ENCODE measurements around the gene ZNF532.

Gene ZNF532

GRCh38 chr18:58983260-58984155, 118.8 kb downstream of the ZNF532 start:
- DNase-seq = no peak

- DNase-seq = no peak
Measured at GRCh38 chr18:58988600-58988999, 123.9 kb downstream of the ZNF532 start.

DNA sequence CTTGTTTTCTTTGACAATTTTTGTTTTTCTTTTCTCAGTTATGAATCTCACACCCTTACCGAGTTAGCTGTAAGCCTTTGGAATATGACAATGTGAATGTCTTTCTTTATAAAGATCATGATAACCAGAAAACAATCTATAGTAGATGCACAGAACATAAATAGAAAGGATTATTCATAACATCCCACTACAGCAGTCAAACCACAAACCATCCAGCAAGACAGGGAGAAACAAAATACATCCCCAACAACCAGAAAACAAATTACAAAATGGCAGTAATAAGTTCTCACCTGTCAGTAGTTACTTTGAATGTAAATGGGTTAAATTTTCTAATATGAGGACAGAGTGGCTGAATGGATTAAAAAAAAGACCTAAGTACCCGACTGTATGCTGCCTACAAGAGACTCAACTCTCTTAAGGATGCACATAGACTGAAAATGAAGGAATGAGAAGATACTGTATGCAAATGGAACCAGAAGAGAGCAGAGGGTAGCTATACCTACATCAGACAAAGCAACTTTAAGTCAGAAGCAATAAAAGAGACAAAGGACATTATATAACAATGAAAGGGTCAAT, 124.6 kb downstream of the ZNF532 start:
- DNase-seq = no peak

GRCh38 chr18:58990720-58991119, 126.0 kb downstream of the ZNF532 start:
- DNase-seq = peak in 2 of 3 experiments; percentile 47 to 76

DNA sequence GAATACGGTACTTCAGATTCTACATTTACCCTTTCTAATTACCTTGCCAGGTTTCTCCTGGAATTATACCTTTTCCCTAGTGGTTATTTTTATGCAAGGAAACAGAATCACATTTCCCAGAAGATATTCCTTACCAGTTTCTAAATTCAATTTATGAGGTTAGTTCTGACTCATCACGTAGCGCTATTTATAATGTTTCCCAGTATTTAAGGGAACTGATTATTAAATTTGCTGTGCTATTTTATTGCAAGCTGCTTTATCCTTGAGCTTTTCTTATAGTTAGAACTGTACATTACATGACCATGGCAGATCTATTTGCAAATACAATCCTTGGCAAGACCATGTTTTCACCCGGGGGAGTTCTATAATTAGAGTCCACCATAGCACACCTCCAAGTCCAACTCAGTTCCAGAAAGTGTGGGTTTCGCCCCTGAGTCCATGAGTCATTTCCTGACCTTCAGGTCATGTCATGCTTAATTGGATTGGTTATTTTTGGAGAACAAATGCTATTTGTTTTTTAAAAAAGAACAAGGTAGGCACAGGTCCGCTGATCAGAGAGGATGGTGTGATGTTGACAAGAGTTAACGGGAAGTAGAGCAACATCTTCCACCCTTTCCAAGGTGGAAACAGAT, 126.6 kb downstream of the ZNF532 start:
- no peak for DNase-seq

- no peak for DNase-seq
Measured at GRCh38 chr18:58992301-58993231, 127.9 kb downstream of the ZNF532 start.

DNA sequence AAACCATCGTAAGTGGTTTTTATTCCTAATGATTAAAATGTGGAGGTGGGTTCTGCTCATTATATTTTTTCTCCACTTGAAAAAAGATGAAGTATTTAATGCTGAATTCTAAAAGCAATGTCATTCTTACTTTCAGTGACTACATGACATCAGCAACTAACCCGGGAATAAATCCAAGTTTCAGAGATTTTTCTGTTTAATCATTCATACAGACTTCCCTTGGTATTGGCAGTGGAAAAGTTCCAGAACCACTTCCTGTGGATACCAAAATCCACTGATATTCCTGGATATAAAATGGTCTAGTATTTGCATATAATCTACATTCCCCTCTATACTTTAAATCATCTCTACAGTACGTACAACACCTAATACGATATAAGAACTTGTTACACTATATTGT, 128.6 kb downstream of the ZNF532 start:
- DNase-seq = no peak

- DNase-seq = no peak
Measured at GRCh38 chr18:58995663-58996062, 131.0 kb downstream of the ZNF532 start.

DNA sequence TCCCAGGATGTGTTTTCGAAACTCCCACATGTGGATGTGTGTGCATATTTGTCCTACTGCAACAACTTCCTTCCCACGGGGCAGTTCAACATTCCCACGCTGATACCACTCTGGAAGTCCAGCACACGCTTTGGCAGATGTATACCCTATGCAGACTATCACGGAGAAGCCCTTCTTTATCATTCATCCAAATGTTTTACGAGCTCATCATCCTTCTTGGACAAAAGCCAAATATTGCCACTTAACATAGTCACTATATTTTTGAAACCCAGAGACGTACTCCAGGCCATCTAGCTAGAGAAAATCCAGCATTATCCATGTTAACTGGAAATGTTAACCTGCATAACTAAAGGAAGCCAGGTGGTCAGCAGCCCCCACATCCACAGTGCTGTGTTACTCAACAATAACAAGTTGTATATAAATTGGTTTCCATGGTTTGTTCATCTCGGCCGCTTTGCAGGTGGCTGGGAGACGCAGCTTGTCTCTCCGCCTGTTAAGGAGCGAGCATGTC, 131.5 kb downstream of the ZNF532 start:
- DNase-seq = peak; percentile 60 to 86 (median 61)

- no peak for DNase-seq
Measured at GRCh38 chr18:58996696-58997095, 132.0 kb downstream of the ZNF532 start.

DNA sequence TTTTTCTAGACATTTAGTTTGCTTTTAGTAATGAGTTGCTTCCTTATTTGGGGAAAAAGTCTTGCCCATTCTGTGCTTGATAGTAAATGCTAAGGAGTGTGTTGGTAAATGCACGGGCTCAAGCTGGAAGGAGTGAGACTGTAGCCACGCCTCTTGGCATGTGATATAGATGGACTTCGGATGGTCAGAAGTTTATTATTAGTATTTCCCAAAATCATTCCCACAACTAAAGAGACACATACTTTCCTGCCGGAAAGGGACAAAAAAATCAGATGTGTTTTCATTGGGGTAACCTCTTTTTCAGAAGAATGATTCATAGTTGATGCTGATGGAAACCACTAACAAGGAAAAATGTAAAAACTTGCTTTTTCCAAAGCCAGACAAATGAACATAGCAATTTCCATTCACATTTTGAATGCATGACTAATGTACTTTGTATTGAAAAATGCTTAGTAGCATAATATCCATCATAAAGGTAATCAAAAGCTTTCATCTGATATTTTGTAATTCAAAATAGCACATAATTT, 133.2 kb downstream of the ZNF532 start:
- no peak for DNase-seq

- DNase-seq = no peak
Measured at GRCh38 chr18:58998401-58999203, 133.9 kb downstream of the ZNF532 start.

GRCh38 chr18:59001166-59001565, 136.5 kb downstream of the ZNF532 start:
- no peak for DNase-seq

DNA sequence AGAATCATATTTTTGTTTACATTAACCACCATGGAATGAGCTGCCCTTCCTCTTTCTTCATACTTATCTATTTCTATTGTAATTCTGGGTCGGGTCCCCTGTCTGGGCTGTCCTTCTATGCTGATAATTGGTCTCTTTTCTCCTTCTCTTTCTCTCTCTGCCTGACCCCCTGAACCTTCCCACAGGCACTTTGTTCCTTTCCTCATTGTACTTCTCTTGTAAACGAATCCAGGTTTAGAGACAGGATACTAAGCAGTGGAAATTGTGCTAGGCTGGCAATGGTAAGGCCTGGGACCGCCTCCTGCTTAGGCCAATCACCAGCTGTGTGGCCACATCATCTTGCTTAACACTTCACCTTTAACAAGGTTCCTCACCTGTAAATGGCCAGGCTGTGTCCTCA, 137.0 kb downstream of the ZNF532 start:
- no peak for DNase-seq

- DNase-seq = no peak
Measured at GRCh38 chr18:59002974-59003594, 138.4 kb downstream of the ZNF532 start.

DNA sequence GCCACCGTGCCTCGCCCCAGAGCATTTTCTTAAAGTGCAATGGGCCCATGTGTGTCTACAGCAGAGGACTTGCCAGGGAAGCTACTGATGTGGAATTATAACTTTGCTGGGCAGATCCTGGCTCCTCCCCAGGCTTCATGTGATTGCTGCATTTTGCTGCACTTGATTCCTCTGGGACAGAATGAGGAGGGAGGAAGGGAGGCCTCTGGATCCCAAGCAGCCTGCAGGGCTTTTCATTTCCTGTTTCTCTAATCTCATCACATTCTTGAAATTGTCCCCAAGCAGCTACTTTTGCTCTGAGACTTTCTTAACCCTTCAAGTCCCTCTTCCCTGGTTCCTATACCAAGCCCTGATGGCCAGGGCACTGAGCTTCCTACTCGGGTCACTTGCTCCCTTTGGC, 140.6 kb downstream of the ZNF532 start:
- no peak for DNase-seq

DNA sequence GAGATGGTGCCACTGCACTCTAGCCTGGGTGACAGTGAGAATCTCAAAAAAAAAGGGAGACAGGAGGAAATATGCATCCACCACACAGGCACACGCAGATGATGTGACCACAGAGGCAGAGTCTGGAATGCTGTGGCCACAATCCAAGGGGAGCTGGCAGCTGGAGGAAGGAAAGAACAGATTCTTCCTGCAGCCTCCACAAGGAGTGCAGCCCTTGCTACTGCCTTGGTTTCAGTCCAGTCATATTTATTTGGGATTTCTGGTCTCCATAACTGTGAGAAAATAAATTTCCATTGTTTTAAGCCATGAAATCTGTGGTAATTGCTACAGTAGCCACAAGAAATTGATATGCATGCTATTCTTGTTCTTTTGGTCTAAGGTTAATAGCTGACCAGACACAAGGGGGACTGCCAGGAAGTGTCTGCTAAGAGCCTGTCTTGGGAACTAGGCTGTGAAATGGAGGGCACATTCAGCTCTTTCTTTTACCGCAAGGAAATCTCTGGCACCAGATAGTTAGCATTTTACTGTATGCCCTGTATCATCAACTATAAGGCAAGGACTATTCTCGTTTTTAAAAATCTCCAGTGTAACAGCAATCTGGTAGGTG, 141.9 kb downstream of the ZNF532 start:
- DNase-seq = no peak

DNA sequence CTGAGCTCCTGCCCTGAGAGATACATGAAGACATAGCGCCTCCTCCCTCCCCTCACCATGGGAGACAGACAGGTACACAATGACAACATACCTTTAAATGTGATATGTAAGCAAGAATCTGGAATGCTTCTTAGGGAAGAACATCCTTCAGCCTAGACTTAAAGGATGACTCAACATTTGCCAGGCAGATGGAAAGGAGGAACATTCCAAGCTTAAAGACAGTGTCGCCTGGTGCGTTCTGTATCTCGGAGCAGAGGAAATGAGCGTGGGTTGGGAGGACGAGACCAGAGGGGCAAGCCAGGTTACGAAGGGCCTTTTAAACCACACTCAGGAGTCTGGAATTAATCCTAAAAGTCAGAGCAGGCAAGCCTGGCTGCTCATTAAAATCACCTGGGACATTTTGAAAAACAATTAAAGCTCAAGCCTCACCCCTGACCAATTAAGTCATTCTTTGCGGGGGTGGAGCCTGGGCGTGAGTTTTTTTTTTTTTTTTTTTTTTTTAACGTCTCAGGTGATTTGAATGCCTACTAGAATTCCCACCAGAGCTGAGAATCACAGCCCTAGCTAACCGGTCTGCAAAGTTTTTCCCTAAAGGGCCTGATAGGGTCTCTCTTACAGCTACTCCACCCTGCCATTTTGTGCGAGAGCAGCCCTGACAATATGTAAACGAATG, 143.8 kb downstream of the ZNF532 start:
- DNase-seq = peak in 1 of 3 experiments; percentile 42

GRCh38 chr18:59009846-59010245, 145.2 kb downstream of the ZNF532 start:
- DNase-seq = no peak

DNA sequence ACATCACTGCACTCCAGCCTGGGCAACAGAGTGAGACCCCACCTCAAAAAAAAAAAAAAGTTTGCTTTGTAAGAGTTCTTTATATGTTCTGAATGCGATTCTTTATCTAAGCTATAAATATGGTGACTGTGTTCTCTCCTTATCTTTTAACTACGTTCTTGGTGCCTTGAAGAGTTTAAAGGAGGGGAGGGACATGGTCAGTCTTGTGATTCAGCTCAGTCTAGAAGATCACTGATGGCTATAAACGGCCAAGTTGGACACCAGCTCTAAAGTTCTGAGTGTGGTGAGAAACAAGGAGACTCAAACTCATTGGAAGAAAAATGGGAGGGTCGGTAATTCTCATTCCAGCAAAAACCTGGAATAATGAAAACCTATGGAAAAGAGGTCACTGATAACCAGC, 146.6 kb downstream of the ZNF532 start:
- DNase-seq = no peak
